Measurements from ENCODE around the gene ZFAND3.

DNA sequence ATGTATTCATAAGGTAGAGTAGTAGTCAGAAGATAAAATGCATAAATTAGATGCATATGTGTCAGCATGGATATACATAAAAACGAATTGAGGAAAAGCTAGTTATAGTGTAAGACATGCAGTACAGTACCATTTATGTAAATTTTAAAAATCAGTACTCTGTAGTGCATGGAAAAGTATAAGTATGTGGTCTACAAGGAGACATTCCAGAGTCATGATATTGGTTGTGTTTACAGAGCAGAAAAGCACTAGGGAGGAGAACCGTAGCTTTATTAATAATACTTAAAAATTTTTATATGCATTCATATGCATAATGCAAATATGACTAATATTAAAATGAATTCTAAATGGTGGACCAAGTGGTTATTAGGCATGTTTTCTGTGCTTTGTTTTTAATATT is 220.0 kb downstream of the ZFAND3 start:
- TF ChIP-seq, protein P1, sequence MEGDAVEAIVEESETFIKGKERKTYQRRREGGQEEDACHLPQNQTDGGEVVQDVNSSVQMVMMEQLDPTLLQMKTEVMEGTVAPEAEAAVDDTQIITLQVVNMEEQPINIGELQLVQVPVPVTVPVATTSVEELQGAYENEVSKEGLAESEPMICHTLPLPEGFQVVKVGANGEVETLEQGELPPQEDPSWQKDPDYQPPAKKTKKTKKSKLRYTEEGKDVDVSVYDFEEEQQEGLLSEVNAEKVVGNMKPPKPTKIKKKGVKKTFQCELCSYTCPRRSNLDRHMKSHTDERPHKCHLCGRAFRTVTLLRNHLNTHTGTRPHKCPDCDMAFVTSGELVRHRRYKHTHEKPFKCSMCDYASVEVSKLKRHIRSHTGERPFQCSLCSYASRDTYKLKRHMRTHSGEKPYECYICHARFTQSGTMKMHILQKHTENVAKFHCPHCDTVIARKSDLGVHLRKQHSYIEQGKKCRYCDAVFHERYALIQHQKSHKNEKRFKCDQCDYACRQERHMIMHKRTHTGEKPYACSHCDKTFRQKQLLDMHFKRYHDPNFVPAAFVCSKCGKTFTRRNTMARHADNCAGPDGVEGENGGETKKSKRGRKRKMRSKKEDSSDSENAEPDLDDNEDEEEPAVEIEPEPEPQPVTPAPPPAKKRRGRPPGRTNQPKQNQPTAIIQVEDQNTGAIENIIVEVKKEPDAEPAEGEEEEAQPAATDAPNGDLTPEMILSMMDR (IDR thresholded peaks at IDR 0.05; ENCODE audit: poor library complexity): no peak
- TF ChIP-seq EZH2 (IDR thresholded peaks at IDR 0.05; ENCODE audit: borderline replicate concordance): no peak

Measured in hepatocyte (in vitro differentiated cells).